Upper lobe of left lung (tissue), 6 donors: ENCODE measurements around the gene ABHD11. TPM values are rescaled to one million over a fixed set of nuclear protein-coding genes. Genes with fewer than 3 reads are reported as not detected.
"Not testable (repeated sequence)": the region's sequence is repeated elsewhere in the genome, so short reads cannot be mapped to it uniquely, and the experiment has no call there.

Source experiments
- ATAC-seq, 2 donors: fragments of 200-7000 bp; cut with Tn5 transposase; one replicate each; pipeline ENCODE4 v1.9.1; 2022; ENCODE audit warnings: mild to moderate bottlenecking in 2 of 2, moderate library complexity in 2 of 2; ENCODE audit not compliant: low FRiP score in 2 of 2
- DNase-seq, 2 donors: peaks; one replicate each; pipeline ENCODE4 v3.0.0-alpha.2; 2019 to 2020
- H3K27ac ChIP-seq, 4 donors: fragments of 200-600 bp; sonication (generic); one replicate each; pipeline ENCODE4 v1.5.1; 2016 to 2019
- H3K27me3 ChIP-seq, 4 donors: fragments of 200-600 bp; sonication (generic); one replicate each; pipeline ENCODE4 v1.5.1; 2017 to 2019
- H3K36me3 ChIP-seq, 4 donors: fragments of 200-600 bp; sonication (generic); one replicate each; pipeline ENCODE4 v1.5.1; 2016 to 2019
- H3K4me1 ChIP-seq, 4 donors: fragments of 200-600 bp; sonication (generic); one replicate each; pipeline ENCODE4 v1.5.1; 2018 to 2019
- H3K4me3 ChIP-seq, 4 donors: fragments of 200-600 bp; sonication (generic); one replicate each; pipeline ENCODE4 v1.5.1; 2017 to 2019; ENCODE audit warnings: mild to moderate bottlenecking in 2 of 4, moderate library complexity in 1 of 4
- H3K9me3 ChIP-seq, 4 donors: fragments of 200-600 bp; sonication (generic); one replicate each; pipeline ENCODE4 v1.5.1; 2018 to 2019
- CTCF ChIP-seq, 6 experiments: fragments of 450-650 bp in 4 of 6; fragments of 200-600 bp in 2 of 6; sonication (generic) in 2 of 6; IDR thresholded peaks; one replicate each; pipeline ENCODE4 v1.5.1; 2016 to 2019; ENCODE audit warnings: antibody characterized with exemption in 6 of 6
- EP300 ChIP-seq, 4 donors: sonication (generic); formaldehyde crosslinking; IDR thresholded peaks; one replicate each; pipeline ENCODE4 v1.5.1; 2017; ENCODE audit warnings: antibody characterized with exemption in 4 of 4, control low read depth in 2 of 4
- POLR2A ChIP-seq, 4 donors: fragments of 450-650 bp; IDR thresholded peaks; one replicate each; pipeline ENCODE4 v1.5.1; 2016 to 2017; ENCODE audit warnings: antibody characterized with exemption in 4 of 4, mild to moderate bottlenecking in 2 of 4
- POLR2AphosphoS5 ChIP-seq, 2 donors: sonication (generic); formaldehyde crosslinking; IDR thresholded peaks; one replicate each; pipeline ENCODE4 v1.5.1; 2017; ENCODE audit warnings: antibody characterized with exemption in 2 of 2
- WGBS, 2 donors: methylation state at CpG; one replicate each; pipeline ENCODE4 v1.1.5; 2017 to 2018; 5-methylcytosine and 5-hydroxymethylcytosine counted together
- total RNA-seq, 6 donors: library from RNA; depleted of rRNA in 4 of 6; stranded (reverse); fragments of >200 nt in 4 of 6; gene quantifications; one replicate each; pipeline versions ENCODE4 v1.1.0 to v1.2.1, GENCODE V29; 2016 to 2021
- donor health status: DM: no; HTN: no; CAD: no; lungs with moderate emphysema.
- donor health status: DM: no; HTN: yes; CAD: no; lungs with severe emphysema.

The ABHD11 gene
- total RNA-seq, 6 donors from 2014 or later = 13.6 to 35.3 (median 28.2) TPM

GRCh38 chr7:73716318-73716890 is 22.2 kb downstream of the ABHD11 start:
- Histone ChIP-seq H3K27me3 (no peaks in the 10 kb centered on the region), H3K4me1 (peaks cover 22 to 36% (median 29%) of the 10 kb centered on the region in 4 donors), H3K9me3 (no peaks in the 10 kb centered on the region), H3K27ac (no peak overlapping the region), H3K36me3 (no peaks in the 10 kb centered on the region), H3K4me3 (no peak overlapping the region)
- TF ChIP-seq POLR2AphosphoS5 (IDR thresholded peaks at IDR 0.05) (no peak), POLR2A (IDR thresholded peaks at IDR 0.05) (no peak), EP300 (IDR thresholded peaks at IDR 0.05) (no peak), CTCF (IDR thresholded peaks at IDR 0.05) (no peak)
- no peak for ATAC-seq
- DNase-seq = no peak
- WGBS, 2 donors = 74 to 80% methylated on average over 4 of the region's 4 CpGs

- no peak for ATAC-seq
- H3K4me3 ChIP-seq = no peak overlapping the region
- H3K36me3 ChIP-seq = no peaks in the 10 kb centered on the region
- TF ChIP-seq POLR2A (IDR thresholded peaks at IDR 0.05) (no peak), EP300 (IDR thresholded peaks at IDR 0.05) (no peak), POLR2AphosphoS5 (IDR thresholded peaks at IDR 0.05) (no peak), CTCF (IDR thresholded peaks at IDR 0.05) (no peak)
- peaks cover 22 to 36% (median 29%) of the 10 kb centered on the region in 4 donors for H3K4me1 ChIP-seq
- H3K9me3 ChIP-seq = no peaks in the 10 kb centered on the region
- H3K27ac ChIP-seq = no peak overlapping the region
- WGBS, 2 donors = 65 to 66% methylated on average over 14 to 16 of the region's 16 CpGs
- DNase-seq = no peak
- H3K27me3 ChIP-seq = no peaks in the 10 kb centered on the region
These were observed 22.8 kb downstream of the ABHD11 start for GRCh38 chr7:73715648-73716317.

GRCh38 chr7:73713319-73713718 is 25.3 kb downstream of the ABHD11 start:
- whole genome bisulfite sequencing, 2 donors = 90 to 93% methylated on average over 3 to 6 of the region's 6 CpGs

GRCh38 chr7:73712773-73713172 is 25.8 kb downstream of the ABHD11 start:
- WGBS, 2 donors = 70 to 80% methylated on average over 1 of the region's 1 CpG
- no peak for DNase-seq
- H3K9me3 ChIP-seq = no peaks in the 10 kb centered on the region
- no peaks in the 10 kb centered on the region for H3K36me3 ChIP-seq
- H3K4me1 ChIP-seq = peaks cover 5 to 12% (median 10%) of the 10 kb centered on the region in 4 donors
- H3K4me3 ChIP-seq = no peak overlapping the region
- no peak for TF ChIP-seq CTCF (IDR thresholded peaks at IDR 0.05)
- TF ChIP-seq POLR2AphosphoS5 (IDR thresholded peaks at IDR 0.05) = no peak
- no peak for TF ChIP-seq POLR2A (IDR thresholded peaks at IDR 0.05)
- TF ChIP-seq EP300 (IDR thresholded peaks at IDR 0.05) = no peak
- no peak for ATAC-seq
- H3K27ac ChIP-seq = no peak overlapping the region
- H3K27me3 ChIP-seq = no peaks in the 10 kb centered on the region

More at GRCh38 chr7:73713319-73713718, 25.3 kb downstream of the ABHD11 start:
- H3K4me1 ChIP-seq = peaks cover 11 to 18% (median 15%) of the 10 kb centered on the region in 4 donors
- not testable (repeated sequence) for DNase-seq, ATAC-seq, H3K27ac ChIP-seq, H3K36me3 ChIP-seq, H3K4me3 ChIP-seq, H3K27me3 ChIP-seq, H3K9me3 ChIP-seq

- DNase-seq = no peak
- H3K27me3 ChIP-seq = no peaks in the 10 kb centered on the region
- no peaks in the 10 kb centered on the region for H3K36me3 ChIP-seq
- ATAC-seq = no peak
- WGBS, 2 donors = 93 to 94% methylated on average over 11 to 16 of the region's 16 CpGs
- peaks cover 0 to 16% (median 8%) of the 10 kb centered on the region in 4 donors for H3K4me1 ChIP-seq
- H3K27ac ChIP-seq = no peak overlapping the region
- no peak overlapping the region for H3K4me3 ChIP-seq
- no peaks in the 10 kb centered on the region for H3K9me3 ChIP-seq
- TF ChIP-seq POLR2A (IDR thresholded peaks at IDR 0.05) (no peak), CTCF (IDR thresholded peaks at IDR 0.05) (no peak), POLR2AphosphoS5 (IDR thresholded peaks at IDR 0.05) (no peak), EP300 (IDR thresholded peaks at IDR 0.05) (no peak)
These were observed 29.5 kb downstream of the ABHD11 start for GRCh38 chr7:73708961-73709549.
